ENCODE data around the gene WFS1.

Gene WFS1

GRCh38 chr4:6263526-6264224 is 6.0 kb upstream of the WFS1 start:
- TF ChIP-seq, protein P1, sequence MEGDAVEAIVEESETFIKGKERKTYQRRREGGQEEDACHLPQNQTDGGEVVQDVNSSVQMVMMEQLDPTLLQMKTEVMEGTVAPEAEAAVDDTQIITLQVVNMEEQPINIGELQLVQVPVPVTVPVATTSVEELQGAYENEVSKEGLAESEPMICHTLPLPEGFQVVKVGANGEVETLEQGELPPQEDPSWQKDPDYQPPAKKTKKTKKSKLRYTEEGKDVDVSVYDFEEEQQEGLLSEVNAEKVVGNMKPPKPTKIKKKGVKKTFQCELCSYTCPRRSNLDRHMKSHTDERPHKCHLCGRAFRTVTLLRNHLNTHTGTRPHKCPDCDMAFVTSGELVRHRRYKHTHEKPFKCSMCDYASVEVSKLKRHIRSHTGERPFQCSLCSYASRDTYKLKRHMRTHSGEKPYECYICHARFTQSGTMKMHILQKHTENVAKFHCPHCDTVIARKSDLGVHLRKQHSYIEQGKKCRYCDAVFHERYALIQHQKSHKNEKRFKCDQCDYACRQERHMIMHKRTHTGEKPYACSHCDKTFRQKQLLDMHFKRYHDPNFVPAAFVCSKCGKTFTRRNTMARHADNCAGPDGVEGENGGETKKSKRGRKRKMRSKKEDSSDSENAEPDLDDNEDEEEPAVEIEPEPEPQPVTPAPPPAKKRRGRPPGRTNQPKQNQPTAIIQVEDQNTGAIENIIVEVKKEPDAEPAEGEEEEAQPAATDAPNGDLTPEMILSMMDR (IDR thresholded peaks at IDR 0.05) = no peak
- no peak overlapping the region for H3K27ac ChIP-seq
- H3K9me3 ChIP-seq = no peaks in the 10 kb centered on the region
- no peak overlapping the region for H3K4me3 ChIP-seq (ENCODE audit: low read depth in 1 of 2, low read length in 1 of 2)
- H3K36me3 ChIP-seq = no peaks in the 10 kb centered on the region
- H3K27me3 ChIP-seq = peaks cover 51% of the 10 kb centered on the region
- no peaks in the 10 kb centered on the region for H3K4me1 ChIP-seq (ENCODE audit: control insufficient read depth in 1 of 2, insufficient read depth in 1 of 2, low read depth in 1 of 2, low read length in 1 of 2)

DNA sequence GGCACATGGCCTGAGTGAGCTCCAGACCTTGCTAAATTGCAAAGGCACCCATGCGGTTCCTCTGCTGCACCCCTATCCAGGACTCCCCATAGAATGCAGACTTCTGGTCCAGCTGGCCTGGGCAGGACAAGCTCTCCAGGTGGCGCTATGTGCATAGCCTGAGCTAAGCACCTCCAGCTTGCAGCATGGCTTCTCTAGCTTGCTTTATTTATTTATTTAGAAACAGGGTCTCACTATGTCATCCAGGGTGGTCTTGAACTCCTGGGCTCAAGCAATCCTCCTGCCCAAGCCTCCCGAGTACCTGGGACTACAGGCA is 5.5 kb upstream of the WFS1 start:
- Histone ChIP-seq H3K27me3 (peaks cover 52% of the 10 kb centered on the region), H3K27ac (no peak overlapping the region), H3K4me3 (ENCODE audit: low read depth in 1 of 2, low read length in 1 of 2) (no peak overlapping the region), H3K9me3 (no peaks in the 10 kb centered on the region), H3K4me1 (ENCODE audit: control insufficient read depth in 1 of 2, insufficient read depth in 1 of 2, low read depth in 1 of 2, low read length in 1 of 2) (no peaks in the 10 kb centered on the region), H3K36me3 (no peaks in the 10 kb centered on the region)
- TF ChIP-seq, protein P1 (IDR thresholded peaks at IDR 0.05) = no peak

- no peaks in the 10 kb centered on the region for H3K4me1 ChIP-seq (ENCODE audit: control insufficient read depth in 1 of 2, insufficient read depth in 1 of 2, low read depth in 1 of 2, low read length in 1 of 2)
- H3K4me3 ChIP-seq (ENCODE audit: low read depth in 1 of 2, low read length in 1 of 2) = no peak overlapping the region
- no peak overlapping the region for H3K27ac ChIP-seq
- peaks cover 59% of the 10 kb centered on the region for H3K27me3 ChIP-seq
- TF ChIP-seq, protein P1 (IDR thresholded peaks at IDR 0.05) = no peak
- H3K9me3 ChIP-seq = no peaks in the 10 kb centered on the region
- no peaks in the 10 kb centered on the region for H3K36me3 ChIP-seq
These were observed 4.1 kb upstream of the WFS1 start for GRCh38 chr4:6265546-6265945.

DNA sequence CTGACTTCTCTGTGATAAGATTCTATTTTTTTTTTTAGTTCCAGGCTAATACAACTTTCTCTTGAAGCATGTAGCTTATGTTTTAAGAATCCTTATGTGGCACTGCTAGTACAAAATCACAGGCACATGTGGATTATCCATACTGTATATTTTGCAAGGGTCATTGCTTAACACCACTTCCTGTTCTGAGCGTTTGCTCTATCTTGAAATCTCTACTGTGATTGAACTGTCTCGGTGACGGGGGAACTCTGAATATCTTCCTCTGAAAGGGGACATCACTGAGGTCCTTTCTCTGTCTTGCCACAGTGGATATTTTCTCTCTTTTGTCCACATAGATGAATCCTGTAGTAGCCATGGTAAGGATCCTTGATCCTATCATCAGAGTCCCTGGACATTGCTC is 2.1 kb upstream of the WFS1 start:
- no peak overlapping the region for H3K4me3 ChIP-seq (ENCODE audit: low read depth in 1 of 2, low read length in 1 of 2)
- TF ChIP-seq, protein P1 (IDR thresholded peaks at IDR 0.05) = no peak
- H3K27me3 ChIP-seq = peaks cover 73% of the 10 kb centered on the region
- no peaks in the 10 kb centered on the region for H3K36me3 ChIP-seq
- H3K4me1 ChIP-seq (ENCODE audit: control insufficient read depth in 1 of 2, insufficient read depth in 1 of 2, low read depth in 1 of 2, low read length in 1 of 2) = no peaks in the 10 kb centered on the region
- no peaks in the 10 kb centered on the region for H3K9me3 ChIP-seq
- H3K27ac ChIP-seq = no peak overlapping the region

DNA sequence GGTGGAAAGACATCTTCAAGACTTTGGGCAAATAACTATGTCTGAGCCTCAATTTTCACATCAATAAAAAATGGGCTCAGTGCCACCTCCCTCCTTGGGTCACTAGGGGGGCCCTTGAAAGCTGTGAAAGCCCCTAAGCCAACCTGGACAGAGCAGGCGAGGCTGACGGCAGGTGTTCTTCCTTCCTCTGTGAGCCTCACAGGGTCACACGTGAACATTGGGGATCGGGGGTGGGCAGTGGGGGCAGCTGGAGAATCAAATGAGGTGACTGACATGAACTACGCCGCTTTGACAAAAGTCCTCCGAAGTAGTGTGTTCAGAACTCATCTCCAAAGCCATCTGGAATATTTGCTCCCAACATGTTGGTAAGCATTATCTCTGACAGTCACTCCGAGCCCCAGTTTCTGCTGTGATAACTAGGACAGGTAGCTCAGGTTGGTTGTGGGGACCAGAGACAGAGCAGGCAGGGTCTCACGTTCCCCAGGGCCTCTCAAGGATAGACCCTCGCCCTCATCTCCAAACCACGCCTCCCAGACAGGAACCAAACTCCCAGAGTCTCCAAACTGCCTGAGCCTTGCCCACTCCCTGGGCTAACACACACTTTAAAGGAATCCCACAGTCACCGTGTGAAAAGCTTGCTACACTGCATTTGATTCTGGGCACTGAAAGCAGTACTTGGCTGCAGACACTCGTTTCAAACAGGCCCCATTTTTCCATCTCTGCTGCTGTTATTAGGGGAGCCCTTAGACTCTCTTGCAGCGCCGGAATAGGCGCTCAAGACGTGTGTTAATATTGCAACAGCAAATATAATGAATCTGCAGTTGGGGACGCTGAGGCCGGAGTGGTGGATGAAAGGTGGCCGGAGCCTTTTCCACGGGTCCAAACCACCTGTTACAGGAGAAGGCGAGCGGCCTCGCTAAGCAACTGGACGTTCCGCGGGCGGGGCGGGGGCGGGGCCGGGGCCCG is 717 bp upstream of the WFS1 start:
- H3K4me1 ChIP-seq (ENCODE audit: control insufficient read depth in 1 of 2, insufficient read depth in 1 of 2, low read depth in 1 of 2, low read length in 1 of 2) = no peaks in the 10 kb centered on the region
- TF ChIP-seq, protein P1 (IDR thresholded peaks at IDR 0.05) = no peak
- H3K9me3 ChIP-seq = no peaks in the 10 kb centered on the region
- no peaks in the 10 kb centered on the region for H3K36me3 ChIP-seq
- H3K27me3 ChIP-seq = peaks cover 85% of the 10 kb centered on the region
- no peak overlapping the region for H3K27ac ChIP-seq
- H3K4me3 ChIP-seq (ENCODE audit: low read depth in 1 of 2, low read length in 1 of 2) = no peak overlapping the region
